ENCODE results near the gene SH2D3A.

Gene SH2D3A

GRCh38 chr19:6808494-6808893, 41.3 kb upstream of the SH2D3A start:
- no peak for TF ChIP-seq CTCF (IDR thresholded peaks at IDR 0.05; ENCODE audit: low read depth, low read length)
- DNase-seq (ENCODE audit: low read depth in 2 of 2), result no peak
- H3K4me3 ChIP-seq (replicated peaks in 1 of 2; ENCODE audit: low read depth in 2 of 2, low read length in 2 of 2), result no peak overlapping the region

GRCh38 chr19:6807291-6807690, 40.1 kb upstream of the SH2D3A start:
- no peak overlapping the region for H3K4me3 ChIP-seq (replicated peaks in 1 of 2; ENCODE audit: low read depth in 2 of 2, low read length in 2 of 2)
- no peak for DNase-seq (ENCODE audit: low read depth in 2 of 2)
- TF ChIP-seq CTCF (IDR thresholded peaks at IDR 0.05; ENCODE audit: low read depth, low read length), result no peak

GRCh38 chr19:6806488-6806887, 39.3 kb upstream of the SH2D3A start:
- no peak for TF ChIP-seq CTCF (IDR thresholded peaks at IDR 0.05; ENCODE audit: low read depth, low read length)
- H3K4me3 ChIP-seq (replicated peaks in 1 of 2; ENCODE audit: low read depth in 2 of 2, low read length in 2 of 2), result no peak overlapping the region
- DNase-seq (ENCODE audit: low read depth in 2 of 2), result no peak

- no peak for TF ChIP-seq CTCF (IDR thresholded peaks at IDR 0.05; ENCODE audit: low read depth, low read length)
- DNase-seq (ENCODE audit: low read depth in 2 of 2), result no peak
- H3K4me3 ChIP-seq (replicated peaks in 1 of 2; ENCODE audit: low read depth in 2 of 2, low read length in 2 of 2), result no peak overlapping the region
Measured at GRCh38 chr19:6803036-6803404, 35.8 kb upstream of the SH2D3A start.

- TF ChIP-seq CTCF (IDR thresholded peaks at IDR 0.05; ENCODE audit: low read depth, low read length), result no peak
- H3K4me3 ChIP-seq (replicated peaks in 1 of 2; ENCODE audit: low read depth in 2 of 2, low read length in 2 of 2), result no peak overlapping the region
- peak; percentile 4 to 10 for DNase-seq (ENCODE audit: low read depth in 2 of 2)
Measured at GRCh38 chr19:6802336-6803035, 35.3 kb upstream of the SH2D3A start.

GRCh38 chr19:6801485-6802086, 34.4 kb upstream of the SH2D3A start:
- DNase-seq (ENCODE audit: low read depth in 2 of 2), result peak; percentile 15 to 50
- TF ChIP-seq CTCF (IDR thresholded peaks at IDR 0.05; ENCODE audit: low read depth, low read length), result no peak
- H3K4me3 ChIP-seq (replicated peaks in 1 of 2; ENCODE audit: low read depth in 2 of 2, low read length in 2 of 2), result peak overlapping the region; percentile 15 to 24

All from cardiac fibroblast (primary cell).